HepG2 (cell line): Measurements from ENCODE around the gene CNR2. TPM values are rescaled to one million over a fixed set of nuclear protein-coding genes. Genes with fewer than 3 reads are reported as not detected.

Experiments used
- ERF ChIP-seq: IDR thresholded peaks from 2 replicates; pipeline ENCODE4 v1.6.1; 2018; ENCODE audit warnings: missing biosample characterization, missing genetic modification reagents
- HNRNPK ChIP-seq: fragments of 200-400 bp; formaldehyde crosslinking; IDR thresholded peaks from 2 replicates; pipeline ENCODE4 v1.6.1; 2018; ENCODE audit warnings: low read length, low read depth, moderate library complexity, mild to moderate bottlenecking; ENCODE audit not compliant: poor library complexity, severe bottlenecking
- MTA3 ChIP-seq: sonication (generic); formaldehyde crosslinking; IDR thresholded peaks from 2 replicates; pipeline ENCODE4 v1.4.0; 2020; ENCODE audit warnings: missing genetic modification reagents
- SIN3A ChIP-seq: IDR thresholded peaks from 2 replicates; pipeline ENCODE4 v1.6.1; 2011; ENCODE audit warnings: low read depth, mild to moderate bottlenecking, control low read depth, low read length, borderline replicate concordance
- SIX4 ChIP-seq: sonication (generic); formaldehyde crosslinking; IDR thresholded peaks from 2 replicates; pipeline ENCODE4 v1.4.0; 2020; ENCODE audit warnings: missing genetic modification reagents
- SMAD3 ChIP-seq: sonication (generic); formaldehyde crosslinking; IDR thresholded peaks from 2 replicates; pipeline ENCODE4 v1.4.0; 2020; ENCODE audit warnings: missing genetic modification reagents
- SMARCC2 ChIP-seq: fragments of 450-650 bp; IDR thresholded peaks from 2 replicates; pipeline ENCODE4 v1.6.1; 2017; ENCODE audit warnings: antibody characterized with exemption, mild to moderate bottlenecking
- SRSF1 ChIP-seq: fragments of 200-400 bp; formaldehyde crosslinking; optimal IDR thresholded peaks from 2 replicates; pipeline ENCODE3; 2017; ENCODE audit warnings: mild to moderate bottlenecking, low read depth, low read length, moderate library complexity
- ZNF546 ChIP-seq: sonication (generic); formaldehyde crosslinking; conservative IDR thresholded peaks from 2 replicates; pipeline ENCODE4 v1.8.1; 2023; ENCODE audit warnings: mild to moderate bottlenecking, missing genetic modification reagents
- ZNF558 ChIP-seq: sonication (generic); formaldehyde crosslinking; IDR thresholded peaks from 2 replicates; pipeline ENCODE4 v1.9.0; 2022; ENCODE audit warnings: mild to moderate bottlenecking, missing genetic modification reagents, borderline replicate concordance
- polyA plus RNA-seq, 8 experiments: library from polyadenylated mRNA; depleted of rRNA in 3 of 8; stranded (reverse) in 7 of 8; unstranded in 1 of 8; fragments of >200 nt; fragmentation: Illumina TruSeq in 4 of 8; extraction: Trizol in 4 of 8; gene quantifications; 2 replicates each; pipeline versions ENCODE4 v1.2.1 to v1.2.3, GENCODE V29; 2011 to 2016; ENCODE audit warnings: low read depth in 4 of 8, missing spikeins in 1 of 8, mixed read lengths in 1 of 8; ENCODE audit not compliant: insufficient read depth in 1 of 8
- total RNA-seq, 5 experiments: library from RNA; depleted of rRNA; stranded (reverse); fragments of >200 nt; fragmentation: Illumina TruSeq; extraction: Trizol; gene quantifications; 2 replicates each; pipeline ENCODE4 v1.2.3, GENCODE V29; 2016; ENCODE audit warnings: low read depth in 1 of 5
- TF ChIP-seq, protein P1 (sequence below): sonication (generic); formaldehyde crosslinking; IDR thresholded peaks from 2 replicates; pipeline ENCODE4 v1.5.0; 2020; ENCODE audit warnings: mild to moderate bottlenecking, missing genetic modification reagents
- TF ChIP-seq, protein P2 (sequence below): sonication (generic); IDR thresholded peaks from 2 replicates; pipeline ENCODE4 v1.6.1; 2016; ENCODE audit warnings: low read depth, borderline replicate concordance
- TF ChIP-seq, protein P3 (sequence below): IDR thresholded peaks from 2 replicates; pipeline ENCODE4 v1.6.1; 2016; ENCODE audit warnings: mild to moderate bottlenecking, missing biosample characterization, missing genetic modification reagents
- TF ChIP-seq, protein P4 (sequence below): sonication (generic); formaldehyde crosslinking; IDR thresholded peaks from 2 replicates; pipeline ENCODE4 v1.5.0; 2020; ENCODE audit warnings: mild to moderate bottlenecking, missing genetic modification reagents, borderline replicate concordance
- TF ChIP-seq, protein P5 (sequence below): sonication (generic); formaldehyde crosslinking; IDR thresholded peaks from 2 replicates; pipeline ENCODE4 v1.4.0; 2020; ENCODE audit warnings: mild to moderate bottlenecking, missing genetic modification reagents, borderline replicate concordance
- TF ChIP-seq, protein P6 (sequence below): sonication (generic); formaldehyde crosslinking; IDR thresholded peaks from 2 replicates; pipeline ENCODE4 v1.4.0; 2020; ENCODE audit warnings: missing genetic modification reagents, mild to moderate bottlenecking, borderline replicate concordance
- TF ChIP-seq, protein P7 (sequence below): sonication (generic); formaldehyde crosslinking; IDR thresholded peaks from 2 replicates; pipeline ENCODE4 v1.8.1; 2023; ENCODE audit warnings: missing genetic modification reagents, mild to moderate bottlenecking, borderline replicate concordance

The CNR2 gene
- total and polyA plus RNA-seq, 2 of the 13 experiments (the other 11 are each of a cell fraction or from before 2014, with no cell fraction given), result not detected

DNA sequence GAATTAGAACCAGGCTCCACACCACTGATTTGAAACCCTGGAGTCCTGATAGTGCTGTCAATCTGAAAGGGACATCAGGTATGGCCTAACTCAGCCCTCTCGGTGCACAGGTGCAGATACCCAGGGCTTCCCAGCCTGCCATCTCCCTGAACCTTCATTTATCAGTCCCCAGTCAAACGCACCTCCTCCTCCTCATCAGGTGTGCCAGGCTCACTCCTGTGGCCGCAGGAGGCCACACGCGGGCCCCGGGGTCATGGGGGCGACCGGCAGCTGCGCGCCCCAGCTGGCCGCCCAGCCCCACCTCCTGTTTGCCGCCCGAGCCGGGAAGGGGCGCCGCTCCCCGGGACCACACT lies 45.6 kb downstream of the CNR2 start (continued):
- TF ChIP-seq, protein P1, sequence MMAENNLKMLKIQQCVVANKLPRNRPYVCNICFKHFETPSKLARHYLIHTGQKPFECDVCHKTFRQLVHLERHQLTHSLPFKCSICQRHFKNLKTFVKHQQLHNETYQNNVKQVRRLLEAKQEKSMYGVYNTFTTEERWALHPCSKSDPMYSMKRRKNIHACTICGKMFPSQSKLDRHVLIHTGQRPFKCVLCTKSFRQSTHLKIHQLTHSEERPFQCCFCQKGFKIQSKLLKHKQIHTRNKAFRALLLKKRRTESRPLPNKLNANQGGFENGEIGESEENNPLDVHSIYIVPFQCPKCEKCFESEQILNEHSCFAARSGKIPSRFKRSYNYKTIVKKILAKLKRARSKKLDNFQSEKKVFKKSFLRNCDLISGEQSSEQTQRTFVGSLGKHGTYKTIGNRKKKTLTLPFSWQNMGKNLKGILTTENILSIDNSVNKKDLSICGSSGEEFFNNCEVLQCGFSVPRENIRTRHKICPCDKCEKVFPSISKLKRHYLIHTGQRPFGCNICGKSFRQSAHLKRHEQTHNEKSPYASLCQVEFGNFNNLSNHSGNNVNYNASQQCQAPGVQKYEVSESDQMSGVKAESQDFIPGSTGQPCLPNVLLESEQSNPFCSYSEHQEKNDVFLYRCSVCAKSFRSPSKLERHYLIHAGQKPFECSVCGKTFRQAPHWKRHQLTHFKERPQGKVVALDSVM, result 0 out of 2 replicates have a peak, but pooled peaks have one; percentile 2
- TF ChIP-seq, protein P2, sequence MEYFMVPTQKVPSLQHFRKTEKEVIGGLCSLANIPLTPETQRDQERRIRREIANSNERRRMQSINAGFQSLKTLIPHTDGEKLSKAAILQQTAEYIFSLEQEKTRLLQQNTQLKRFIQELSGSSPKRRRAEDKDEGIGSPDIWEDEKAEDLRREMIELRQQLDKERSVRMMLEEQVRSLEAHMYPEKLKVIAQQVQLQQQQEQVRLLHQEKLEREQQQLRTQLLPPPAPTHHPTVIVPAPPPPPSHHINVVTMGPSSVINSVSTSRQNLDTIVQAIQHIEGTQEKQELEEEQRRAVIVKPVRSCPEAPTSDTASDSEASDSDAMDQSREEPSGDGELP, result peak; percentile 75; the same call in 1 of the 2 replicates
- TF ChIP-seq ZNF546 (no peak), SIX4 (CRISPR knock-in tag) (no peak), HNRNPK (peak; percentile 25), ERF (no peak), ZNF558 (CRISPR knock-in tag) (no peak), SMARCC2 (no peak), SIN3A (no peak), MTA3 (no peak), SMAD3 (CRISPR knock-in tag) (no peak), SRSF1 (no peak)
- TF ChIP-seq, protein P3, sequence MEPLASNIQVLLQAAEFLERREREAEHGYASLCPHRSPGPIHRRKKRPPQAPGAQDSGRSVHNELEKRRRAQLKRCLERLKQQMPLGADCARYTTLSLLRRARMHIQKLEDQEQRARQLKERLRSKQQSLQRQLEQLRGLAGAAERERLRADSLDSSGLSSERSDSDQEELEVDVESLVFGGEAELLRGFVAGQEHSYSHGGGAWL (CRISPR knock-in tag), result no peak
- TF ChIP-seq, protein P4, sequence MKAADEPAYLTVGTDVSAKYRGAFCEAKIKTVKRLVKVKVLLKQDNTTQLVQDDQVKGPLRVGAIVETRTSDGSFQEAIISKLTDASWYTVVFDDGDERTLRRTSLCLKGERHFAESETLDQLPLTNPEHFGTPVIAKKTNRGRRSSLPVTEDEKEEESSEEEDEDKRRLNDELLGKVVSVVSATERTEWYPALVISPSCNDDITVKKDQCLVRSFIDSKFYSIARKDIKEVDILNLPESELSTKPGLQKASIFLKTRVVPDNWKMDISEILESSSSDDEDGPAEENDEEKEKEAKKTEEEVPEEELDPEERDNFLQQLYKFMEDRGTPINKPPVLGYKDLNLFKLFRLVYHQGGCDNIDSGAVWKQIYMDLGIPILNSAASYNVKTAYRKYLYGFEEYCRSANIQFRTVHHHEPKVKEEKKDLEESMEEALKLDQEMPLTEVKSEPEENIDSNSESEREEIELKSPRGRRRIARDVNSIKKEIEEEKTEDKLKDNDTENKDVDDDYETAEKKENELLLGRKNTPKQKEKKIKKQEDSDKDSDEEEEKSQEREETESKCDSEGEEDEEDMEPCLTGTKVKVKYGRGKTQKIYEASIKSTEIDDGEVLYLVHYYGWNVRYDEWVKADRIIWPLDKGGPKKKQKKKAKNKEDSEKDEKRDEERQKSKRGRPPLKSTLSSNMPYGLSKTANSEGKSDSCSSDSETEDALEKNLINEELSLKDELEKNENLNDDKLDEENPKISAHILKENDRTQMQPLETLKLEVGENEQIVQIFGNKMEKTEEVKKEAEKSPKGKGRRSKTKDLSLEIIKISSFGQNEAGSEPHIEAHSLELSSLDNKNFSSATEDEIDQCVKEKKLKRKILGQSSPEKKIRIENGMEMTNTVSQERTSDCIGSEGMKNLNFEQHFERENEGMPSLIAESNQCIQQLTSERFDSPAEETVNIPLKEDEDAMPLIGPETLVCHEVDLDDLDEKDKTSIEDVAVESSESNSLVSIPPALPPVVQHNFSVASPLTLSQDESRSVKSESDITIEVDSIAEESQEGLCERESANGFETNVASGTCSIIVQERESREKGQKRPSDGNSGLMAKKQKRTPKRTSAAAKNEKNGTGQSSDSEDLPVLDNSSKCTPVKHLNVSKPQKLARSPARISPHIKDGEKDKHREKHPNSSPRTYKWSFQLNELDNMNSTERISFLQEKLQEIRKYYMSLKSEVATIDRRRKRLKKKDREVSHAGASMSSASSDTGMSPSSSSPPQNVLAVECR, result no peak
- TF ChIP-seq, protein P5, sequence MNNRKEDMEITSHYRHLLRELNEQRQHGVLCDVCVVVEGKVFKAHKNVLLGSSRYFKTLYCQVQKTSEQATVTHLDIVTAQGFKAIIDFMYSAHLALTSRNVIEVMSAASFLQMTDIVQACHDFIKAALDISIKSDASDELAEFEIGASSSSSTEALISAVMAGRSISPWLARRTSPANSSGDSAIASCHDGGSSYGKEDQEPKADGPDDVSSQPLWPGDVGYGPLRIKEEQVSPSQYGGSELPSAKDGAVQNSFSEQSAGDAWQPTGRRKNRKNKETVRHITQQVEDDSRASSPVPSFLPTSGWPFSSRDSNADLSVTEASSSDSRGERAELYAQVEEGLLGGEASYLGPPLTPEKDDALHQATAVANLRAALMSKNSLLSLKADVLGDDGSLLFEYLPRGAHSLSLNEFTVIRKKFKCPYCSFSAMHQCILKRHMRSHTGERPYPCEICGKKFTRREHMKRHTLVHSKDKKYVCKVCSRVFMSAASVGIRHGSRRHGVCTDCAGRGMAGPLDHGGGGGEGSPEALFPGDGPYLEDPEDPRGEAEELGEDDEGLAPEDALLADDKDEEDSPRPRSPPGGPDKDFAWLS (CRISPR knock-in tag), result 0 out of 2 replicates have a peak, but pooled peaks have one; percentile 50
- TF ChIP-seq, protein P6, sequence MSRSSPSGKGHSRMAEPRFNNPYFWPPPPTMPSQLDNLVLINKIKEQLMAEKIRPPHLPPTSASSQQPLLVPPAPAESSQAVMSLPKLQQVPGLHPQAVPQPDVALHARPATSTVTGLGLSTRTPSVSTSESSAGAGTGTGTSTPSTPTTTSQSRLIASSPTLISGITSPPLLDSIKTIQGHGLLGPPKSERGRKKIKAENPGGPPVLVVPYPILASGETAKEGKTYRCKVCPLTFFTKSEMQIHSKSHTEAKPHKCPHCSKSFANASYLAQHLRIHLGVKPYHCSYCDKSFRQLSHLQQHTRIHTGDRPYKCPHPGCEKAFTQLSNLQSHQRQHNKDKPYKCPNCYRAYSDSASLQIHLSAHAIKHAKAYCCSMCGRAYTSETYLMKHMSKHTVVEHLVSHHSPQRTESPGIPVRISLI (CRISPR knock-in tag), result no peak
- TF ChIP-seq, protein P7, sequence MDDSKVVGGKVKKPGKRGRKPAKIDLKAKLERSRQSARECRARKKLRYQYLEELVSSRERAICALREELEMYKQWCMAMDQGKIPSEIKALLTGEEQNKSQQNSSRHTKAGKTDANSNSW (CRISPR knock-in tag), result no peak
